OCI-LY3 (cell line): Measurements from ENCODE around the gene CRISP3.

Experiments
- EZH2phosphoT487 ChIP-seq: fragments of 200-600 bp; shearing (Covaris generic); IDR thresholded peaks from 2 replicates; pipeline ENCODE4 v1.6.1; 2018; ENCODE audit warnings: antibody characterized with exemption, mixed run types, low read depth
- TF ChIP-seq, protein P1 (sequence below): fragments of 200-600, 300-600 bp; sonication (generic); IDR thresholded peaks from 2 replicates; pipeline ENCODE4 v1.5.1; 2014; ENCODE audit warnings: antibody characterized with exemption, low read length, low read depth

DNA sequence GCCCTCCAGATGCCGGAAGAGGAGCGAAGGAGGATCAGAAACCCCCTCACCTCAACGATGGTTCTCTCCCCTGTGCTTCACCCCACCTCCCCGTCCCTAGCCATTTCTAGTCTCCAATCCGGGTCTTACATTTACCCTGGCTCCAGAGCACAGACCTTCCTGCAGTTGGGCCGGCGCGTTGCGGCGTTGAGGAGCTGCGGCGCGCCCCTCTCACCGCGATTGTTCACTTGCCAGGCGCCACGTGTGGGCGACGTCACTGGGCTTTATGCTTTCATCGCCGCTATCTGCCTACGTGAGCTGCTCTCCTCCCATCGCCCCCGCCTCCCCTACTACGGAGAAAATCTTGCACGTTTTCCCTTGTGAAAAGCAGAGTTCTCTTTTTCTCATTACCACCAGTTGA is 30.8 kb downstream of the CRISP3 start, which contains the start of gene CRISP2:
- TF ChIP-seq, protein P1, sequence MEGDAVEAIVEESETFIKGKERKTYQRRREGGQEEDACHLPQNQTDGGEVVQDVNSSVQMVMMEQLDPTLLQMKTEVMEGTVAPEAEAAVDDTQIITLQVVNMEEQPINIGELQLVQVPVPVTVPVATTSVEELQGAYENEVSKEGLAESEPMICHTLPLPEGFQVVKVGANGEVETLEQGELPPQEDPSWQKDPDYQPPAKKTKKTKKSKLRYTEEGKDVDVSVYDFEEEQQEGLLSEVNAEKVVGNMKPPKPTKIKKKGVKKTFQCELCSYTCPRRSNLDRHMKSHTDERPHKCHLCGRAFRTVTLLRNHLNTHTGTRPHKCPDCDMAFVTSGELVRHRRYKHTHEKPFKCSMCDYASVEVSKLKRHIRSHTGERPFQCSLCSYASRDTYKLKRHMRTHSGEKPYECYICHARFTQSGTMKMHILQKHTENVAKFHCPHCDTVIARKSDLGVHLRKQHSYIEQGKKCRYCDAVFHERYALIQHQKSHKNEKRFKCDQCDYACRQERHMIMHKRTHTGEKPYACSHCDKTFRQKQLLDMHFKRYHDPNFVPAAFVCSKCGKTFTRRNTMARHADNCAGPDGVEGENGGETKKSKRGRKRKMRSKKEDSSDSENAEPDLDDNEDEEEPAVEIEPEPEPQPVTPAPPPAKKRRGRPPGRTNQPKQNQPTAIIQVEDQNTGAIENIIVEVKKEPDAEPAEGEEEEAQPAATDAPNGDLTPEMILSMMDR = no peak
- TF ChIP-seq EZH2phosphoT487 = no peak
